Right atrium auricular region (tissue), 2 donors: Measurements from ENCODE around the gene SLC34A2. TPM values are rescaled to one million over a fixed set of nuclear protein-coding genes. Genes with fewer than 3 reads are reported as not detected.

Experiments
- DNase-seq: peaks from one replicate; pipeline ENCODE4 v3.0.0-alpha.2; 2019; ENCODE audit warnings: low spot score
- H3K27ac ChIP-seq, 2 donors: fragments of 200-600 bp; sonication (generic); 1 replicate in 1 of 2; 2 replicates in 1 of 2; pipeline ENCODE4 v1.5.1; 2016 to 2019
- H3K27me3 ChIP-seq, 2 donors: fragments of 200-600 bp; sonication (generic); one replicate each; pipeline versions ENCODE4 v1.5.1 to v1.6.0; 2017 to 2019
- H3K36me3 ChIP-seq: fragments of 200-600 bp; sonication (generic); one replicate; pipeline ENCODE4 v1.5.1; 2016
- H3K4me1 ChIP-seq, 2 donors: fragments of 200-600 bp; sonication (generic); one replicate each; pipeline versions ENCODE4 v1.5.1 to v1.6.0; 2017 to 2019
- H3K4me3 ChIP-seq, 2 donors: fragments of 200-600 bp; sonication (generic); 1 replicate in 1 of 2; 2 replicates in 1 of 2; pipeline ENCODE4 v1.5.1; 2017 to 2019; ENCODE audit warnings: mild to moderate bottlenecking in 1 of 2, moderate library complexity in 1 of 2
- H3K9me3 ChIP-seq, 2 donors: fragments of 200-600 bp; sonication (generic); one replicate each; pipeline ENCODE4 v1.5.1; 2019
- total RNA-seq, 2 donors: library from RNA; depleted of rRNA; stranded (reverse); fragments of >200 nt; gene quantifications; one replicate each; pipeline ENCODE4 v1.1.0, GENCODE V29; 2016
- TF ChIP-seq, protein P1 (sequence below), 2 donors: fragments of 200-600 bp; sonication (generic); IDR thresholded peaks; one replicate each; pipeline ENCODE4 v1.5.1; 2019; ENCODE audit warnings: antibody characterized with exemption in 2 of 2

The SLC34A2 gene
- total RNA-seq, 2 donors from 2014 or later = not detected

DNA sequence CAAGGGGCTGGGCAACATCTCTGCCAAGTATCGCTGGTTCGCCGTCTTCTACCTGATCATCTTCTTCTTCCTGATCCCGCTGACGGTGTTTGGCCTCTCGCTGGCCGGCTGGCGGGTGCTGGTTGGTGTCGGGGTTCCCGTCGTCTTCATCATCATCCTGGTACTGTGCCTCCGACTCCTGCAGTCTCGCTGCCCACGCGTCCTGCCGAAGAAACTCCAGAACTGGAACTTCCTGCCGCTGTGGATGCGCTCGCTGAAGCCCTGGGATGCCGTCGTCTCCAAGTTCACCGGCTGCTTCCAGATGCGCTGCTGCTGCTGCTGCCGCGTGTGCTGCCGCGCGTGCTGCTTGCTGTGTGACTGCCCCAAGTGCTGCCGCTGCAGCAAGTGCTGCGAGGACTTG, 20.6 kb downstream of the SLC34A2 start:
- Histone ChIP-seq H3K36me3 (no peaks in the 10 kb centered on the region), H3K9me3 (no peaks in the 10 kb centered on the region), H3K27me3 (no peaks in the 10 kb centered on the region), H3K27ac (no peak overlapping the region), H3K4me3 (no peak overlapping the region), H3K4me1 (no peaks in the 10 kb centered on the region)
- TF ChIP-seq, protein P1, sequence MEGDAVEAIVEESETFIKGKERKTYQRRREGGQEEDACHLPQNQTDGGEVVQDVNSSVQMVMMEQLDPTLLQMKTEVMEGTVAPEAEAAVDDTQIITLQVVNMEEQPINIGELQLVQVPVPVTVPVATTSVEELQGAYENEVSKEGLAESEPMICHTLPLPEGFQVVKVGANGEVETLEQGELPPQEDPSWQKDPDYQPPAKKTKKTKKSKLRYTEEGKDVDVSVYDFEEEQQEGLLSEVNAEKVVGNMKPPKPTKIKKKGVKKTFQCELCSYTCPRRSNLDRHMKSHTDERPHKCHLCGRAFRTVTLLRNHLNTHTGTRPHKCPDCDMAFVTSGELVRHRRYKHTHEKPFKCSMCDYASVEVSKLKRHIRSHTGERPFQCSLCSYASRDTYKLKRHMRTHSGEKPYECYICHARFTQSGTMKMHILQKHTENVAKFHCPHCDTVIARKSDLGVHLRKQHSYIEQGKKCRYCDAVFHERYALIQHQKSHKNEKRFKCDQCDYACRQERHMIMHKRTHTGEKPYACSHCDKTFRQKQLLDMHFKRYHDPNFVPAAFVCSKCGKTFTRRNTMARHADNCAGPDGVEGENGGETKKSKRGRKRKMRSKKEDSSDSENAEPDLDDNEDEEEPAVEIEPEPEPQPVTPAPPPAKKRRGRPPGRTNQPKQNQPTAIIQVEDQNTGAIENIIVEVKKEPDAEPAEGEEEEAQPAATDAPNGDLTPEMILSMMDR (IDR thresholded peaks at IDR 0.05) = no peak
- no peak for DNase-seq

DNA sequence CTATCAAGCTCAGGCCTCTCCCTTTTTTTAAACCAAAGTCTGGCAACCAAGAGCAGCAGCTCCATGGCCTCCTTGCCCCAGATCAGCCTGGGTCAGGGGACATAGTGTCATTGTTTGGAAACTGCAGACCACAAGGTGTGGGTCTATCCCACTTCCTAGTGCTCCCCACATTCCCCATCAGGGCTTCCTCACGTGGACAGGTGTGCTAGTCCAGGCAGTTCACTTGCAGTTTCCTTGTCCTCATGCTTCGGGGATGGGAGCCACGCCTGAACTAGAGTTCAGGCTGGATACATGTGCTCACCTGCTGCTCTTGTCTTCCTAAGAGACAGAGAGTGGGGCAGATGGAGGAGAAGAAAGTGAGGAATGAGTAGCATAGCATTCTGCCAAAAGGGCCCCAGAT, 21.5 kb downstream of the SLC34A2 start:
- H3K9me3 ChIP-seq = no peaks in the 10 kb centered on the region
- no peak overlapping the region for H3K27ac ChIP-seq
- H3K4me1 ChIP-seq = no peaks in the 10 kb centered on the region
- TF ChIP-seq, protein P1 (IDR thresholded peaks at IDR 0.05) = no peak
- H3K36me3 ChIP-seq = no peaks in the 10 kb centered on the region
- no peak overlapping the region for H3K4me3 ChIP-seq
- H3K27me3 ChIP-seq = no peaks in the 10 kb centered on the region
- DNase-seq = no peak

DNA sequence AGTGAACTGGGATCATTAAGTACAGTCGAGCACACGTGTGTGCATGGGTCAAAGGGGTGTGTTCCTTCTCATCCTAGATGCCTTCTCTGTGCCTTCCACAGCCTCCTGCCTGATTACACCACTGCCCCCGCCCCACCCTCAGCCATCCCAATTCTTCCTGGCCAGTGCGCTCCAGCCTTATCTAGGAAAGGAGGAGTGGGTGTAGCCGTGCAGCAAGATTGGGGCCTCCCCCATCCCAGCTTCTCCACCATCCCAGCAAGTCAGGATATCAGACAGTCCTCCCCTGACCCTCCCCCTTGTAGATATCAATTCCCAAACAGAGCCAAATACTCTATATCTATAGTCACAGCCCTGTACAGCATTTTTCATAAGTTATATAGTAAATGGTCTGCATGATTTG, 22.3 kb downstream of the SLC34A2 start:
- Histone ChIP-seq H3K27me3 (no peaks in the 10 kb centered on the region), H3K4me3 (no peak overlapping the region), H3K36me3 (no peaks in the 10 kb centered on the region), H3K9me3 (no peaks in the 10 kb centered on the region), H3K4me1 (no peaks in the 10 kb centered on the region), H3K27ac (no peak overlapping the region)
- DNase-seq = no peak
- TF ChIP-seq, protein P1 (IDR thresholded peaks at IDR 0.05) = no peak

DNA sequence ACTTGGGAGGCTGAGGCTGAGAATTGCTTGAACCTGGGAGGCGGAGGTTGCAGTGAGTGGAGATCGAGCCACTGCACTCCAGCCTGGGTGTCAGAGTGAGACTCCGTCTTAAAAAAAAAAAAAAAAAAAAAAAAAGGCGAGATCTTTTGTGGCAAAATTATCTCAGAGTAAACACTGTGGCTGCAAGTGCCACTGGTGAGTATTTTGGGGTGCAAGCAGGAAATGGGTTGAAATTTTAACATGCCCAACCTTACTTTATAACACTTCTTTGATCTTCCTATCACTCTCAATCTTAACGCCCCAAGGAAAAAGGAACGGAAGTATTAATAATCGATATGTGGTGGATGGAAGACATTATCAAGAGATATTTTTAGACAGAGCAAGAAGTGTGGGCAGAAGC, 32.1 kb downstream of the SLC34A2 start:
- no peak for DNase-seq
- H3K4me1 ChIP-seq = no peaks in the 10 kb centered on the region

DNA sequence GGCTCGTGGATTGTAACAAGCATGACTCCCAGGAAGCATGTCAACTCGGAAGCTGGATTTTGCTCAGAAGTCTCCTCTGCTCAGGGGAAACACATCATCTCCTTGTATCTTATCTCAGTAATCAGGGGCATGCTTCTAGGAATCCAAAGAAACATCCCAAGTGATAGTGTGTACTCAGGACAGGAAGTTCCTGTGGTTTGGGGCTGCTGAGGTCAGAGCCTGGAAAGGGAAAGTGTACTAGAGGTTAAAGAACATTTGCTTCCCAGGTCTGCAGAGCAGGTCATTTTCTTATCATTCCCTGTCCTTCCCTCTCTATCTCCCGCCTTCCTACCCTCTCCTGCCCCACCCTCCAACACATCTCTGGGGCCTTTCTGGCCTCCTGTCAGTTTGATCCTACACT, 38.8 kb downstream of the SLC34A2 start:
- Histone ChIP-seq H3K36me3 (no peaks in the 10 kb centered on the region), H3K27me3 (no peaks in the 10 kb centered on the region), H3K4me3 (no peak overlapping the region), H3K4me1 (no peaks in the 10 kb centered on the region), H3K9me3 (peaks cover 0 to 11% of the 10 kb centered on the region in 2 donors), H3K27ac (no peak overlapping the region)
- TF ChIP-seq, protein P1 (IDR thresholded peaks at IDR 0.05) = no peak
- DNase-seq = no peak

More for the DNA sequence above, 32.1 kb downstream of the SLC34A2 start:
- TF ChIP-seq, protein P1 (IDR thresholded peaks at IDR 0.05) = no peak
- Histone ChIP-seq H3K36me3 (no peaks in the 10 kb centered on the region), H3K9me3 (peaks cover 0 to 11% of the 10 kb centered on the region in 2 donors), H3K4me3 (no peak overlapping the region), H3K27ac (no peak overlapping the region), H3K27me3 (no peaks in the 10 kb centered on the region)

DNA sequence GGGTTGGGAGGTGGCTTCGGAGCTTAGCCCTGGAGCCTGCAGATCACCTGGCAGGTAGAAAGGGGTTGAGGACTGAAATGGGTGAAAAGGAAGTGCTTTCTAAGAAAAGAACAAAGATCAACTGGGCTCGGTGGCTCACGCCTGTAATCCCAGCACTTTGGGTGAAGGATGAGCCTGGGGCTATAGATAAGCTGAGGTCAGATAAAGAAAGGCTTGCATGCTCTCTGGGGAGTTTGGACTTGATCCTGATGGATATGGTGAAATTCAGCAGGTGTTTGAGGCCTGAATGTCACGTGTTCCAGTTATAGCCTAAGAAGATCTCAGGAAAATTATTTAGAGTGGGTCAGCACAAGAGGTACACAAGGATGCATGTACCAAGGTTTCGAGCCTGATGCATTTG, 40.8 kb downstream of the SLC34A2 start:
- no peak overlapping the region for H3K27ac ChIP-seq
- H3K27me3 ChIP-seq = no peaks in the 10 kb centered on the region
- H3K4me1 ChIP-seq = no peaks in the 10 kb centered on the region
- TF ChIP-seq, protein P1 (IDR thresholded peaks at IDR 0.05) = no peak
- H3K4me3 ChIP-seq = no peak overlapping the region
- peaks cover 0 to 5% of the 10 kb centered on the region in 2 donors for H3K9me3 ChIP-seq
- DNase-seq = no peak
- H3K36me3 ChIP-seq = no peaks in the 10 kb centered on the region
